ENCODE data around the gene TEDC2.

DNA sequence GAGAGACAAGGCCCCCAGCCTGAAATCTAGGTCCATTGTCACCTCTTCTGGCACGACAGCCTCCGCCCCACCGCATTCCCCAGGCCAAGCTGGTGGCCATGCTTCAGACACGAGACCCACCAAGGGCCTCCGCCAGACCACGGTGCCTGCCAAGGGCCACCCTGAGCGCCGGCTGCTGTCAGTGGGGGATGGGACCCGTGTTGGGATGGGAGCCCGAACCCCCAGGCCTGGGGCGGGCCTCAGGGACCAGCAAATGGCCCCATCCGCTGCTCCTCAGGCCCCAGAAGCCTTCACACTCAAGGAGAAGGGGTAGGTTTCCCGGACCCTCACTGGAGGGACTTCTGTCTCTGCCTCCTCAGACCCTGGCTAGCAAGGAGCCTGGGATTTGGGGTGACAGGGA, 1.0 kb downstream of the TEDC2 start:
- TF ChIP-seq YY1 (IDR thresholded peaks at IDR 0.05; ENCODE audit: insufficient read depth, insufficient read length) (no peak), SUZ12 (IDR thresholded peaks at IDR 0.05; ENCODE audit: extremely low read depth, insufficient read depth, insufficient read length) (no peak), ZNF274 (IDR thresholded peaks at IDR 0.05; ENCODE audit: low read depth, low read length) (no peak)
